ENCODE results near the gene SLC25A43. TPM values are rescaled to one million over a fixed set of nuclear protein-coding genes. Genes with fewer than 3 reads are reported as not detected.
"Not testable (repeated sequence)": the region's sequence is repeated elsewhere in the genome, so short reads cannot be mapped to it uniquely, and the experiment has no call there.

The SLC25A43 gene
- total and polyA plus RNA-seq, 2 experiments from 2014 or later = 13.1 to 14.9 TPM

GRCh38 chrX:119363391-119363790 is 35.7 kb upstream of the SLC25A43 start:
- WGBS (ENCODE audit: low lambda C conversion rate, missing lambda C conversion rate) = 82% methylated on average over 6 of the region's 6 CpGs
- Histone ChIP-seq H3K4me2 (no peak overlapping the region), H3K27ac (no peak overlapping the region), H4K20me1 (ENCODE audit: insufficient read depth, poor library complexity, severe bottlenecking) (no peaks in the 10 kb centered on the region), H2AFZ (no peak overlapping the region), H3K27me3 (no peaks in the 10 kb centered on the region), H3K9me2 (replicated peaks; ENCODE audit: insufficient read depth) (no peaks in the 10 kb centered on the region), H3K79me2 (no peaks in the 10 kb centered on the region), H3K36me3 (replicated peaks; ENCODE audit: insufficient read depth, low read depth) (no peaks in the 10 kb centered on the region), H3K4me3 (no peak overlapping the region), H3K4me1 (ENCODE audit: insufficient read depth) (no peaks in the 10 kb centered on the region), H3K9me3 (ENCODE audit: low read depth) (no peaks in the 10 kb centered on the region)
- DNase-seq (ENCODE audit: low spot score) = no peak
- TF ChIP-seq, protein P1, sequence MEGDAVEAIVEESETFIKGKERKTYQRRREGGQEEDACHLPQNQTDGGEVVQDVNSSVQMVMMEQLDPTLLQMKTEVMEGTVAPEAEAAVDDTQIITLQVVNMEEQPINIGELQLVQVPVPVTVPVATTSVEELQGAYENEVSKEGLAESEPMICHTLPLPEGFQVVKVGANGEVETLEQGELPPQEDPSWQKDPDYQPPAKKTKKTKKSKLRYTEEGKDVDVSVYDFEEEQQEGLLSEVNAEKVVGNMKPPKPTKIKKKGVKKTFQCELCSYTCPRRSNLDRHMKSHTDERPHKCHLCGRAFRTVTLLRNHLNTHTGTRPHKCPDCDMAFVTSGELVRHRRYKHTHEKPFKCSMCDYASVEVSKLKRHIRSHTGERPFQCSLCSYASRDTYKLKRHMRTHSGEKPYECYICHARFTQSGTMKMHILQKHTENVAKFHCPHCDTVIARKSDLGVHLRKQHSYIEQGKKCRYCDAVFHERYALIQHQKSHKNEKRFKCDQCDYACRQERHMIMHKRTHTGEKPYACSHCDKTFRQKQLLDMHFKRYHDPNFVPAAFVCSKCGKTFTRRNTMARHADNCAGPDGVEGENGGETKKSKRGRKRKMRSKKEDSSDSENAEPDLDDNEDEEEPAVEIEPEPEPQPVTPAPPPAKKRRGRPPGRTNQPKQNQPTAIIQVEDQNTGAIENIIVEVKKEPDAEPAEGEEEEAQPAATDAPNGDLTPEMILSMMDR (IDR thresholded peaks at IDR 0.05; ENCODE audit: poor library complexity) = no peak
- TF ChIP-seq EZH2 (IDR thresholded peaks at IDR 0.05; ENCODE audit: borderline replicate concordance) (no peak), EZH2phosphoT487 (IDR thresholded peaks at IDR 0.05; ENCODE audit: low read depth, severe bottlenecking, unreplicated experiment) (no peak)

- H3K9me2 ChIP-seq (replicated peaks; ENCODE audit: insufficient read depth); H3K9me3 ChIP-seq (ENCODE audit: low read depth); H3K27ac ChIP-seq; DNase-seq (ENCODE audit: low spot score); H3K79me2 ChIP-seq; H4K20me1 ChIP-seq (ENCODE audit: insufficient read depth, poor library complexity, severe bottlenecking); H3K27me3 ChIP-seq; H3K4me3 ChIP-seq; H3K36me3 ChIP-seq (replicated peaks; ENCODE audit: insufficient read depth, low read depth); H2AFZ ChIP-seq; H3K4me2 ChIP-seq; H3K4me1 ChIP-seq (ENCODE audit: insufficient read depth): not testable (repeated sequence)
- 81% methylated on average over 2 of the region's 2 CpGs for WGBS (ENCODE audit: low lambda C conversion rate, missing lambda C conversion rate)
Measured at GRCh38 chrX:119371861-119372260, 27.3 kb upstream of the SLC25A43 start.

GRCh38 chrX:119374736-119375135 is 24.4 kb upstream of the SLC25A43 start:
- H3K4me2 ChIP-seq = no peak overlapping the region
- H3K9me3 ChIP-seq (ENCODE audit: low read depth) = no peaks in the 10 kb centered on the region
- DNase-seq (ENCODE audit: low spot score) = no peak
- no peaks in the 10 kb centered on the region for H3K79me2 ChIP-seq
- H3K9me2 ChIP-seq (replicated peaks; ENCODE audit: insufficient read depth) = no peaks in the 10 kb centered on the region
- H3K27ac ChIP-seq = no peak overlapping the region
- H4K20me1 ChIP-seq (ENCODE audit: insufficient read depth, poor library complexity, severe bottlenecking) = no peaks in the 10 kb centered on the region
- no peaks in the 10 kb centered on the region for H3K4me1 ChIP-seq (ENCODE audit: insufficient read depth)
- WGBS (ENCODE audit: low lambda C conversion rate, missing lambda C conversion rate) = 50% methylated on average over 2 of the region's 2 CpGs
- H2AFZ ChIP-seq = no peak overlapping the region
- no peaks in the 10 kb centered on the region for H3K27me3 ChIP-seq
- no peak overlapping the region for H3K4me3 ChIP-seq
- H3K36me3 ChIP-seq (replicated peaks; ENCODE audit: insufficient read depth, low read depth) = no peaks in the 10 kb centered on the region
- TF ChIP-seq, protein P1 (IDR thresholded peaks at IDR 0.05; ENCODE audit: poor library complexity) = no peak
- TF ChIP-seq EZH2phosphoT487 (IDR thresholded peaks at IDR 0.05; ENCODE audit: low read depth, severe bottlenecking, unreplicated experiment) (no peak), EZH2 (IDR thresholded peaks at IDR 0.05; ENCODE audit: borderline replicate concordance) (no peak)

GRCh38 chrX:119375561-119375960 is 23.6 kb upstream of the SLC25A43 start:
- H3K4me3 ChIP-seq = no peak overlapping the region
- no peaks in the 10 kb centered on the region for H3K79me2 ChIP-seq
- H3K36me3 ChIP-seq (replicated peaks; ENCODE audit: insufficient read depth, low read depth) = no peaks in the 10 kb centered on the region
- DNase-seq (ENCODE audit: low spot score) = no peak
- H3K9me3 ChIP-seq (ENCODE audit: low read depth) = no peaks in the 10 kb centered on the region
- no peaks in the 10 kb centered on the region for H4K20me1 ChIP-seq (ENCODE audit: insufficient read depth, poor library complexity, severe bottlenecking)
- H3K4me1 ChIP-seq (ENCODE audit: insufficient read depth) = no peaks in the 10 kb centered on the region
- H3K9me2 ChIP-seq (replicated peaks; ENCODE audit: insufficient read depth) = no peaks in the 10 kb centered on the region
- H3K4me2 ChIP-seq = no peak overlapping the region
- no peak overlapping the region for H3K27ac ChIP-seq
- TF ChIP-seq EZH2 (IDR thresholded peaks at IDR 0.05; ENCODE audit: borderline replicate concordance) (no peak), EZH2phosphoT487 (IDR thresholded peaks at IDR 0.05; ENCODE audit: low read depth, severe bottlenecking, unreplicated experiment) (no peak)
- TF ChIP-seq, protein P1 (IDR thresholded peaks at IDR 0.05; ENCODE audit: poor library complexity) = no peak
- 64% methylated on average over 3 of the region's 3 CpGs for WGBS (ENCODE audit: low lambda C conversion rate, missing lambda C conversion rate)
- no peak overlapping the region for H2AFZ ChIP-seq
- no peaks in the 10 kb centered on the region for H3K27me3 ChIP-seq
